Brain microvascular endothelial cell (primary cell): ENCODE data around the gene ADRA2C.

ENCODE experiments used
- DNase-seq: peaks from one replicate; pipeline ENCODE4 v3.0.0-alpha.2; 2020
- H3K27ac ChIP-seq: fragments of 250-450 bp; sonication (Bioruptor Pico); 2 replicates; pipeline ENCODE4 v1.5.1; 2020; ENCODE audit warnings: mild to moderate bottlenecking, moderate library complexity
- H3K27me3 ChIP-seq: fragments of 250-450 bp; sonication (Bioruptor Pico); replicated peaks from 2 replicates; pipeline ENCODE4 v1.5.1; 2020; ENCODE audit warnings: mild to moderate bottlenecking
- H3K36me3 ChIP-seq: fragments of 250-450 bp; sonication (Bioruptor Pico); replicated peaks from 2 replicates; pipeline ENCODE4 v1.5.1; 2020; ENCODE audit warnings: mild to moderate bottlenecking
- H3K4me3 ChIP-seq: 2 replicates; pipeline ENCODE4 v1.5.1; 2011; ENCODE audit warnings: low read depth, mild to moderate bottlenecking, control low read depth, low read length, moderate library complexity
- CTCF ChIP-seq: IDR thresholded peaks from 2 replicates; pipeline ENCODE4 v1.5.1; 2011; ENCODE audit warnings: low read depth, mild to moderate bottlenecking, moderate library complexity, low read length, control low read depth, inconsistent platforms; ENCODE audit errors: missing control alignments
- in situ Hi-C: cut with HindIII; loops from 2 replicates; pipeline ENCODE4 v1.10.0; 2017; ENCODE audit warnings: low sequenced_read_pairs, low pct_ligation_motif_present

ADRA2C gene

GRCh38 chr4:3730422-3731190 lies 35.6 kb upstream of the ADRA2C start:
- in situ Hi-C loops = no loop called here
- Histone ChIP-seq H3K4me3 (no peak overlapping the region), H3K27ac (no peak overlapping the region), H3K27me3 (no peaks in the 10 kb centered on the region), H3K36me3 (no peaks in the 10 kb centered on the region)
- no peak for DNase-seq
- no peak for TF ChIP-seq CTCF

- no peak for TF ChIP-seq CTCF
- DNase-seq = no peak
- Histone ChIP-seq H3K27ac (no peak overlapping the region), H3K27me3 (no peaks in the 10 kb centered on the region), H3K36me3 (no peaks in the 10 kb centered on the region), H3K4me3 (no peak overlapping the region)
- in situ Hi-C loops = no loop called here
Observed at GRCh38 chr4:3732076-3733028, 33.8 kb upstream of the ADRA2C start.

- Histone ChIP-seq H3K27me3 (no peaks in the 10 kb centered on the region), H3K4me3 (no peak overlapping the region), H3K36me3 (no peaks in the 10 kb centered on the region), H3K27ac (no peak overlapping the region)
- in situ Hi-C loops = no loop called here
- DNase-seq = no peak
- no peak for TF ChIP-seq CTCF
Observed at GRCh38 chr4:3733195-3733594, 33.0 kb upstream of the ADRA2C start.

GRCh38 chr4:3735196-3735595 lies 31.0 kb upstream of the ADRA2C start:
- DNase-seq = no peak
- TF ChIP-seq CTCF = no peak
- H3K27ac ChIP-seq = no peak overlapping the region
- in situ Hi-C loops = no loop called here
- H3K4me3 ChIP-seq = no peak overlapping the region
- no peaks in the 10 kb centered on the region for H3K27me3 ChIP-seq
- H3K36me3 ChIP-seq = no peaks in the 10 kb centered on the region

GRCh38 chr4:3736290-3736689 lies 29.9 kb upstream of the ADRA2C start:
- H3K4me3 ChIP-seq = no peak overlapping the region
- DNase-seq = no peak
- in situ Hi-C loops = no loop called here

More at GRCh38 chr4:3736290-3736689, 29.9 kb upstream of the ADRA2C start:
- H3K27me3 ChIP-seq = no peaks in the 10 kb centered on the region
- no peak overlapping the region for H3K27ac ChIP-seq
- TF ChIP-seq CTCF = no peak
- H3K36me3 ChIP-seq = no peaks in the 10 kb centered on the region
